ENCODE measurements around the gene GULP1.
A peak's percentile ranks its signal among the peaks of the same experiment; 100 is the strongest.

The GULP1 gene

DNA sequence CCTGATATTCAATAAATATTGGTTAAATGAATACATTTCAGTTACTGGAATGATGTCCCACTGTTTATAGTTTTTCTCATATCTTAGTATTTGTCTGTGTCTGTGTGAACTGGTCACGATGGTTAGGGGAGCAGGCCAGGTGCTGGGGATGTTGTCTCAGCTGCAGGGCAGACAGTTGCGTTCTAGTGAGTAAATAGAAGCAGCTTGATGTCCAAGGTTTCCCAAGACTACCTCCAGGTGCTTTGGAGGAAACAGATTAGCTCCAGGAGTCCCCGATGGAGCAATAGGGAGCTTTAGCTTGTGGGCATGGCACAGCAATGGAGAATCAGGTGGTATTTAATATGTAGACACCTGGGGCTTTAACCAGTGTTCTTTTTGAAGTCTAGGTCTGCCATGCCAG is 75.5 kb downstream of the GULP1 start:
- DNase-seq (ENCODE audit: low read depth in 2 of 2) = no peak

GRCh38 chr2:188369365-188369764 is 77.7 kb downstream of the GULP1 start:
- no peak for DNase-seq (ENCODE audit: low read depth in 2 of 2)

GRCh38 chr2:188378371-188378950 is 86.8 kb downstream of the GULP1 start:
- DNase-seq (ENCODE audit: low read depth in 2 of 2) = no peak

DNA sequence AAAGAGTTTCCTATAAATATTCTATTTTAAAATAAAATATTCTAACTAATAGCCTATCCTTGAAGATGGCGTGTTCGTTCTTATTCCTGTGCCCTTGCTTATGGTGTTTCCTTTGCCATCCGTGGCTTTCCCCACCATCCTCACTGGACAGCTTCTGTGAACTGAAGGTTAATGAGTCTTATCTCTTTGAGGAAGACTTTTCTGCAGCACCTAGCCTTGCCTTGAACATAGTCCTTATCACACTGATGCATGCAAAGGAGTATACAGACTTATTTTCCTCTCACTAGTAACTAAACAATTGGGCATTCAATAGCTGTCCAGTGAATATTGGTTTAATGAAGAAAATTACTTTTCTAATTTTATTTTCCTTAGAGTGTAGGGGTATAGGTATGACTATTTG is 88.1 kb downstream of the GULP1 start:
- DNase-seq (ENCODE audit: low read depth in 2 of 2) = no peak

DNA sequence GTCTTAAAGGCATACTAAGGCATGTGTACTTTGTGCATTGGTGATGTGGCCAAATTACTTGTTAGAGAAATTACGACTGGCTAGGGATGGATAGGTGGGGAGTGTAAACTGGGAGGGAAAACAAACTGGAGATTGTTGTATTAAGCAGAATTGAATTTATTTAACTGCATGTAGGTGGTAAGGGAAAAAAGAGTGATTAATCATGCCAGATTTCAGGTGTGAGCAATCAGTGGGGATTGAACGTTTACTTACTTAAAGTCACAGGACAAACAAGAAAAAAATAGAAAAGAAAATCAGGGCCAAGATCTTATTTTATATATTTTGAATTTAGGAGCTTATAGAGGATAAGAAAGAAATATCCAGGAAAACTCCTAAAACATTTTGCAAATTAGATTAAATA is 88.6 kb downstream of the GULP1 start:
- no peak for DNase-seq (ENCODE audit: low read depth in 2 of 2)

GRCh38 chr2:188381614-188382013 is 89.9 kb downstream of the GULP1 start:
- no peak for DNase-seq (ENCODE audit: low read depth in 2 of 2)

GRCh38 chr2:188382107-188382506 is 90.4 kb downstream of the GULP1 start:
- no peak for DNase-seq (ENCODE audit: low read depth in 2 of 2)

DNA sequence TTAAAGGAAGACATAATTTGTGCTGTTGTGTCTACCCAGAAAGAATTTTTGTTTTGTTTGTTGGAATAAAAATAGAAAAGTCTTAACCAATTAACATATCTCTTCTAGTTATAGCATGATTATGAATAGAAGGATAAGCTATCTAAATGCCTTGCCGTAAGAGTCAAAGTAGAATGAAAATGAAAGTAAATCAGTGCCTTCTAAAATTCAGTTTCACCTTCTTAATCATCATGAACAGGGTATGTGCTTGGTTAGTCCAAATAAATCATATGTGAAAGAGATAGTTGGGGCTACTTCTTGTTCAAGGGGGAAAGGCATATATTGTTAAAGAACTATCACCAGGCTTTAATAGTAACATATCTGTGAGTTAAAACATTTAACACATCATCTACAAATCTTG is 91.5 kb downstream of the GULP1 start:
- no peak for DNase-seq (ENCODE audit: low read depth in 2 of 2)

DNA sequence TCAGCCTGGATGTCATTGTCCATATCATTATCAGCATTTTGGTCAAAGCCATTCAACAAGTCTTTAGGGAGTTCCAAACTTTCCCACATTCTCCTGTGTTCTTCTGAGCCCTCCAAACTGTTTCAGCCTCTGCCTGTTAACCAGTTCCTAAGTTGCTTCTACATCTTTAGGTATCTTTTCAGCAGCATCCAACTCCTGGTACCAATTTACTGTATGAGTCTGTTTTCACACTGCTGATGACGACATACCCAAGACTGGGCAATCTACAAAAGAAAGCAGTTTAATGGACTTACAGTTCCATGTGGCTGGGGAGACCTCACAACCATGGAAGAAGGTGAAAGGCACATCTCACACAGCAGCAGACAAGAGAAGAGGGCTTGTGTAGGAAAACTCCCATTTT is 94.2 kb downstream of the GULP1 start:
- no peak for DNase-seq (ENCODE audit: low read depth in 2 of 2)

GRCh38 chr2:188388831-188389230 is 97.2 kb downstream of the GULP1 start:
- DNase-seq (ENCODE audit: low read depth in 2 of 2) = no peak

GRCh38 chr2:188391354-188391753 is 99.7 kb downstream of the GULP1 start:
- DNase-seq (ENCODE audit: low read depth in 2 of 2) = no peak

DNA sequence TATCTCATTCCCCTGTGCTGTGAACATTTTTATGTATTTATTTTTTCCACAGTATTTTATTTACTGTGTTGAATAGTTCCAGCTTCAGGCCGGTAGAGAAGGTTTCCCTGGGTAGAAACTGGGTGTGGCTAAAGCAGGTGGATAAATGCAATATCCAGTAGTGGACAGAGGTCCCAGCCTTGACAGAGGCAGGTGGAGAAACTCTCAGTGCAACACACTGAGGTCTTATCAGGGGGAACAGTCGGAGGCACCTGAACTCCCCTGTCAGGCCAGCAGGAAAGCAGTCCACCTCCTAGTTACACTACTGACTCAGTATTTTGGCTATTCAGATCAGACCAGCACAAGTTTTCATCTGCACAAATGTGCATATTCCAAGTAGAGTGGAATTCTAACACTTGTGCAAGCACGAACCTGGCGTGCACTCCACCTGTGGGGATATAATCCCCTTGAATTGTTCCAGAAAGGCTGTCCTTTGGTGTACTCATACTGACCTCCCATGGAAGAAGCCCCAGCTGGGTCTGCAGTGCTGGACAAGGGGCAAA is 103.3 kb downstream of the GULP1 start:
- DNase-seq (ENCODE audit: low read depth in 2 of 2) = no peak

- DNase-seq (ENCODE audit: low read depth in 2 of 2) = no peak
Observed at GRCh38 chr2:188395903-188396689, 104.4 kb downstream of the GULP1 start.

DNA sequence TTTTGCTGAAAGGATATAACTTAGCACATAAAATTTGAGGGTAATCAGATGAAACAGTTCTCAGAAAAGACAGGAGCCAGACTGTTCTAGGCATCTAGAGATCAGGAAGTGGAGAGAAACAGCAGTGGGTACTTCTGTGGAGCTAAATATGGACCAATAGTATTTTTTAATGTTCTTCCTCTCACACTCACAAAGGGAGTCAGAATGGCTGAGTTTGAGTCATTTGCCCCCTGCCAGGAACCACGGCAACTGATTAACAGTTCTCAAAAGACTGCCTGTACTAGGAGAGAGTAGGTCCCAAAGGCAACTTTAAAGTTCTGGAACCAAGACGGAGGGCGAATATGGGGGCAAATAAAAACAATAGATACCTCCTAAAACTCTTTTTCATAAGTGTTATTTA is 107.5 kb downstream of the GULP1 start:
- no peak for DNase-seq (ENCODE audit: low read depth in 2 of 2)

DNA sequence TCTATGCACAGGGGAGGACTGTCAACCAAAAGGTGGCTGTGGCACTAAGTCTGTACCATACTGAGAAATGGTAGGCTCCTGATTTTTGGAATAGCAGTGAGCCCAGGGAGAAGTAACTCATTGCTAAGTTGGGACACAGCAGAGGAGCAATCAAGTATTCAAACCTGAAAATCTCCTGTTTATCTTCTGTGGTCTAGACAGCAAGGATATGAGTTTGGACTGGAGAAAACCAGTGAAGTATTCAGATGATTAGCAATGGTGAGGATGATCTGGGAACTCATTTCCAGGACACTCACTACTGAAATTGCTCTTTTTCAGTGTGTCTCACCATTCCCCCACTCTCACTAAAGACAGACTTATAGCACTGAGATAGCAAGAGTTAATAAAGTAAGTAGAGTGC is 112.0 kb downstream of the GULP1 start:
- no peak for DNase-seq (ENCODE audit: low read depth in 2 of 2)

DNA sequence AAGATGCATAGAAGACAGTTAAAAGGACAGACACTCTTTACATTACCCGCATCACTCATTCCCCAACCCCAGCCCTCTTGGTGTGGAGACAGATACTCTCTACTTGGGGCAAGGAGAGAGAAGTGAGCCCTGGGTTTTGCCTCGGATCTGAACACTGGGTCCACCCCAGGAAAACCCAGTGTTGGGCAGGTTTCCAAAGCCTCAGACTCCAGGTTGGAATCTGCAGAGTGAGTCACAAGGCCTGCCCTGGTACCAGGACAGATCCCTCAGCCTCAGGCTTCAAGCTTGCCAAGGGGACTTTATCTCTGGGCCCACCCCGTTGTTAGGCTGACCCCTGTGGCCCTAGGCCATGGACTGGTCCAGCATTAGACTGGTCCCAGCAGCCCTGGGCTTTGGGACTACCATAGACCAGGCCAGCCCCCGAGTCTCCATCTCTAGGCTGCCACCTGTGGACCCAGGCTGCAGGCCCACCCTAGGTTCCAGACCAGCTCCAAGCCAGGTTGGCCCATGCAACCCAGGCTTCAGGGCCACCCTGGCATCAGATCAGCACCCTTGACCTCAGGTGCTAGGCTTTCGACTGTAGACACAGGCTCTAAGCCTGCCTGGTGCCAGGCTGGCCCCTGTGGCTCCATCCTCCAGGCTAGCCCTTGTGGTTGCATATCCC is 112.8 kb downstream of the GULP1 start:
- no peak for DNase-seq (ENCODE audit: low read depth in 2 of 2)

- DNase-seq (ENCODE audit: low read depth in 2 of 2) = no peak
Observed at GRCh38 chr2:188406414-188406813, 114.7 kb downstream of the GULP1 start.

DNA sequence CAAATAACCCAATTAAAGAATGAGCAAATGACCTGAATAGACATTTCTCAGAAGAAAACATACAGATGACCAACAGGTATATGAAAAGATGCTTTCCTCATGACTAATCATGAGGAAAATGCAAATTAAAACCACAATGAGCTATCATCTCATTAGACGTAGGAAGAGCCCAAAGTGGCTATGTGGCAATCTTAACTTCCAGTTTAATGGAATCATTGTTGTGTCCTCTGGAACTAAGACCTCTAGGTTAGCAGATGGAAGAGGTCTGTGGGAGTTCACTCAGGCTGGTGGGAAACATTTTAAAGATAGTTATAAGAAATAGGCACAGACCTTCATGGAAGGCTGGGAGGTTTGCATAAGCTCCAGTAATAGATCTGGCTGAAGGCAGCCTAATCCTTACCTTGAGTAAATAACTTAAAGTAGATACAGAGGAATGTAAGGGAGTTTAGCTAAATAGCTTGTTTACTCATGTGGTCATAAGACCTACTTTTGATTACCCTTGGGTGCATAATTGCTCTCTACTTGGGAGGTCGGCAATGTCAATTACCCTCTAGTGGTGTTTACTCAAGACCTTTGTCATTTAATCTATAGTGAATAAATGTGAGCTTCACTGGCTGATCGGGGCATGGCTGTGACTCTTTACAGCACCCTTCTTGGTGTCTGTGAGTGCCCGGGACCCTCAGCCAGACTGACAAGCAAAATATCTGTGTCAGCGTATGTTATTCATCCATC is 119.0 kb downstream of the GULP1 start:
- no peak for DNase-seq (ENCODE audit: low read depth in 2 of 2)

GRCh38 chr2:188412190-188412589 is 120.5 kb downstream of the GULP1 start:
- DNase-seq (ENCODE audit: low read depth in 2 of 2) = no peak

DNA sequence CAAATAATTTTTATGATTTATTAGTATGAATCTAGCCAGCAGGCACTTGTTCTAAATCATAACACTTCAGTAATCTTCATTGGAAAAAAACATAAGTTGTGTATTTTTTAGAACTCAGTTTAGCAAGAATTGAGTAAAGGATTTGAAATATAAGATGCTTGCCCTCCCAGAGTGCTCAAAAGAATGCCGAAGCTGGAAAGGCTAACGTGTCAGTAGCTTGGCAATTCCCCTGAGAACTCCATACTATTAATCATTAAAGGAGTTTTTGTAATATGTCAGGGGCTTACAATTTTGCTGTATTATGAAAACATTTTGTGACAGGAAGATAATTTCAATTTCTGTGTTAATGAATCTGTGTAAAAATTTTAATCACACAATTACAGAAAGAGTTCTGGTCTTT is 122.7 kb downstream of the GULP1 start:
- DNase-seq (ENCODE audit: low read depth in 2 of 2) = peak; percentile 38 to 49

DNA sequence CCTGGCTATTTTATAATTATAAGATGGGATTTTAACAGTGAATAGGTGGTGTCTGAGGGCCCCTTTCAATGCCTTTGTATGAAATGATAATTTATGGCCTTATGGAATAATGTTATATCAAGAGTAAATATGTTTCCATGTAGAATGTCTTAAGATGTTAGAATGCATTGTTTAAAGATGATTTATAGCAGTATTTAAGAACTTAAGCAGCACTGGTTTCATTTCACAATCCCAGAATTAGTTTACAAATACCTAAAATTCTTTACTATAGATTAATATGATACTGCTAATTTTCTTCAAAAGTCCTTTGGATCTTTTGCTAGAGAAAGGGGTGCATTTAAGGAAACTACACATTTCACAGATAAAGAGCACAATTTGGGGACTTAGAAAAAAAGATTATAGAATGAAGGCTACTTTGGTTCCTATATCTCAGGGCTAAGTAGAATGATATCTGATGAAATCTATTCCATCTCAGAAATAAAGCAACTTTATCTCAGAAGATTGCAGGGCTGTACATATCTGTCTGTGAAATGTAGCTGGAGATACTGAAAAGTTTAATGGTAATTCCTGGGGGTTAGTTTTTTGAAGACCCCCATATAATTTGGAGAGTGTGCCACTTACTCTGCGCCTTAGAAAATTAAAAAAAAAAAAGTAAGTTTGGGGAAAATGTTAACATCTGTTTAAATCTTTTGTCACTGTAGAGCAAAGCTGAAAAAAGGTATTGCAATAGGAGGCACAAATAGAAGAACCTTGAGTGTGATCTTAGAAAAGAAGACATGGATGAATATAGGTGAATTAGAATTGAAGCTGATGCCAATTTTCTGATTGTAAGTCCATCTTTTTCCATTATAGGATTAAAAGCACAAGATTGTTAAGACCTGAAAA is 123.4 kb downstream of the GULP1 start:
- peak; percentile 15 to 25 for DNase-seq (ENCODE audit: low read depth in 2 of 2)

Measured in fibroblast of skin of left biceps (primary cell).